GM19240 (cell line): ENCODE results near the gene PARP15.

Experiments
- DNase-seq: peaks from one replicate; pipeline ENCODE4 v3.0.0; 2011; ENCODE audit warnings: low spot score; ENCODE audit not compliant: insufficient read length

The PARP15 gene

GRCh38 chr3:122665226-122665786 is 87.9 kb downstream of the PARP15 start:
- DNase-seq, result no peak

DNA sequence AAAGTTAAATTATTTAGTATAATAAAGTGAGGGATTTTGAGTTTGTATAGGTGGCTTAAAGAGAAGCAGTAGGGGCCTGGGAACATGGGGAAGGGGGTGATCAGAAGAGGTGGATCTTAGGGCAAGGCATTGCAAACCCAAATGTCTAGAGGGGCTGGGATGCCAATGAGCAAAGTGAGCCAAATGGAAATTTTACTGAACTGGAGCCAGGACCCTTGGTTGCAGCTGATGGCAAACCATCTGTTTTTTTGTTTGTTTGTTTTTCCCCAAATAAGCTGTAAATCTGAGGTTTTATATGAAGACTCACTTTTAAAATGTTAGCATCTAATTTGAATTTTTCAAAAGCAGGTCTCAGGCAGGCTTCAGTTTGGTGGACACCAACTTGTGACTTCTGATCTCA is 88.4 kb downstream of the PARP15 start:
- no peak for DNase-seq

DNA sequence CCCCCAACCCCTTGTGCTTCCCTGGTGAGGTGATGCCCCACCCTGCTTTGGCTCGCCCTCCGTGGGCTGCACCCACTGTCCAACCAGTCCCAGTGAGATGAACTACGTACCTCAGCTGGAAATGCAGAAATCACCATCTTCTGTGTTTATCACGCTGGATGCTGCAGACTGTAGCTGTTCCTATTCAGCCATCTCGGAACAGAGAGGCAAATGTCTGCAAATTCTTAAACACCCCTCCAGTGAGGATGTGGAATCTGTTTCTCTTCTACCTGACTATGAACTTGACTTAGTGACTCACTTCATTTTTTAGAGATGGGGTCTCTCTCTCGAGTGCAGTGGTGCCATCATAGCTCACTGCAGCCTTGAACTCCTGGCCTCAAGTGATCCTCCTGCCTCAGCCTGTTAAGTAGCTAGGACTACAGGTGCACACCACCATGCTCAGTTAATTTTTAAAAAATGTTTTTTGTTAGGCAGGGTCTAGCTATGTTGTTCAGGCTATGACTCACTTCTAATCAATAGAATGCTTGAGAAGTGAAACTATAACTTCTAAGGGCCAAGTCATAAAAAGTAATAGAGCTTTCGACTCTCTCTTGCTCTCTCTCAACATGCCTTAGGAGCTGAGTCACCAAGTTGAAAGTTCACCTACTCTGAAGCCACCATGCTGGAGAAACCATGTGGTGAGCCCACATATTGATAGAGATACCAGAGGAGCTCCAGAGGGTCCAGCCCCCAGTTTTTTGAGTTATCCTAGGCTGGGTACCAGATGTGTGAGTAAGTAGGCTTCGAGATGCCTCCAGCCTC is 91.7 kb downstream of the PARP15 start:
- DNase-seq, result no peak

- DNase-seq, result no peak
Observed at GRCh38 chr3:122671553-122671952, 94.1 kb downstream of the PARP15 start.

DNA sequence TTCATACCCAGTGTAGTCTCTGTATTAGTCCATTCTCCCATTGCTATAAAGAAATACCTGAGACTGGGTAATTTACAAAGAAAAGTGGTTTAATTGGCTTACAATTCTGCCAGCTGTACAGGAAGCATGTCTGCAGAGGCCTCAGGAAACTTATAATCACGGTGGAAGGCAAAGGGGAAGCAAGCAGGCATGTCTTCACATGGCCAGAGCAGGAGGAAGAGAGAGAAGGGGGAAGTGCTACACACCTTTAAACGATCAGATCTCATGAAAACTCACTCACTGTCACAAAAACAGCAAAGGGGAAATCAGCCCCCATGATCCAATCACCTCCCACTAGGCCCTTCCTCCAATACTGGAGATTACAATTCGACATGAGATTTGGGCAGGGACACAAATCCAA is 96.9 kb downstream of the PARP15 start:
- no peak for DNase-seq

- DNase-seq, result no peak
Observed at GRCh38 chr3:122676759-122677158, 99.3 kb downstream of the PARP15 start.

- no peak for DNase-seq
Observed at GRCh38 chr3:122677216-122677615, 99.8 kb downstream of the PARP15 start.

GRCh38 chr3:122678506-122678905 is 101.1 kb downstream of the PARP15 start:
- no peak for DNase-seq

- peak; percentile 33 for DNase-seq
Observed at GRCh38 chr3:122679085-122679881, 101.8 kb downstream of the PARP15 start.

DNA sequence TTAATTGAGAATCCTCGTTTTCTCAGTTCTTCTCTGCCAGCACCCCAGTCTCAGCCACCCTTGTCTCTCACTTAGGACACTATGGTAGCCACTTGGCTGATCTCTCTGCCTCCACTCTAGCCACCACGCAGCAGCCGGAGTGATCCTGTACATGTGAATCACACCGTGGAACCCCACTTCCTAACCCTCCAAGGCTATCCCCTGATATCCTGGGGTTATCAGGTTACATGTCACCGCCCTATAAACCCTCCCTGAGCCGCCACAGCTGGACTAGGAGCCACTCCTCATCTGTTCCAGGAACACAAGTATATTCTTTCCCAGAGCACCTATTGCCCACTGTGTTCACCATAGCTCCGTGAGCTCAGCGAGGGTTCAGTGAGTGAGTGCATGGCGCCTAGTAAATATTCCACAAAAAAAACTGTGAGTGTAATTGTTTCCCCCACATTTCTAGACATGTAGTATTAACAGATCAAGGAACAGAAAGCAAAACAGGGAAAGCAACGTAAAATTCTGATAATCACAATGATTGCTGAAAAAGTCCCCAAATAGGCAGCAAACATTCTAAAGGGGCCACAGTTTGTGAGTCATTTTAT is 102.5 kb downstream of the PARP15 start:
- DNase-seq, result no peak

GRCh38 chr3:122680475-122681283 is 103.2 kb downstream of the PARP15 start, which contains the start of gene PARP14:
PARP14 (plus strand) TSS chr3:122680839; CDS start chr3:122680884, 45 bp downstream.
- no peak for DNase-seq

DNA sequence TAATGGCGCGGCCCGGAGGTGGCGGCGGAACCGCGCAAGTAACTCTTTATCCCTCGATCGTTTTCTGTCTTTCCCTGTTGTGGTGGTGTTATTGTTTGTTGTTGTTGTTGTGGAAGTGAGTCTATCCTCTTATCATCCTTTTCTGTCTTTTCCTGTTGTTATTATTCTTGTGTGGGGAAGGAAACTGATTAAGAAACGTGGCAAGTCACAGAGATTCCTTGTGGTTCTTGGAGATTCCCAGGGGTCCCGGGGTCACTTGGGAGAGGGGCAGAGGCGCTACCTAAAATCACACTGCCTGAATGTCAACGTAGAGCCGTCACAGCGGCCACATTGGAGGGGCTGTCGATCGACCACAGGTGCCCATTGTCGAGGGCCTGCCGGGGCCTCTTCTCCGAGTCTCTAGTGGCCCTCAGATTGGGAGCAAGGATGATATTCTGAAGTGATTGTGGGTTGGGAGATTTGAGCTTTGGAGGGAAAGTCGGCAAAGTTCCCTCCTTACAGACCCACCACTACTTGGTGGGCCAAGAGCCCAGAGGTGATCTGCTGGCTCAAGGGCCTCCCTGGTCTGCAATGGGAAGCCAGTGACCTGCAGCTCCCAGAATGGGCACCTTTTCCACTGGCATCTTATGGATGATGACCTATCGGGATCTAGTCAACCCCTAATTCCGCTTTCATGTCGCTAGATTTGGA is 104.0 kb downstream of the PARP15 start:
- no peak for DNase-seq

- DNase-seq, result no peak
Observed at GRCh38 chr3:122681974-122682409, 104.5 kb downstream of the PARP15 start.

DNA sequence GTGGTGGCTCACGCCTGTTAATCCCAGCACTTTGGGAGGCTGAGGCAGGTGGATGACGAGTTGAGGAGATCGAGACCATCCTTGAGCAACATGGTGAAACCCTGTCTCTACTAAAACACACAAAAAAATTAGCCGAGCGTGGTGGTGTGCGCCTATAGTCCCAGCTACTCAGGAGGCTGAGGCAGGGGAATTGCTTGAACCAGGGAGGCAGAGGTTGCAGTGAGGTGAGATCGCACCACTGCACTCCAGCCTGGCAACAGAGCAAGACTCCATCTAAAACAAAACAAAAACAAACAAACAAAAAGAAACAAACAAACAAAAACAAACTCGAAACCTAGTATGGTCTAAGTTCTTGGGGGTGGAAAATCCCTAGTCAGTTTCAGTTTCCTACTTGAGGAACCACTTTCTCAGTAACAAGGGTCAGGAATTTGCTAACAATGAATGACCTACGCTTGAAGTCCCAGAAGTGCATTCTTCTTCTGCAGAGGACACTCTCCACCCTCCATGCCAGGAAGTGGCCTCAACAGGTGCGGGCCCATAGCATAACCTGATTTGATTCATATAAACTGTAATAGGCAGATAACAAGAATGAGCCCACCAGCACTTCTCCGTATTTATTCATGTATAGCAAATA is 105.4 kb downstream of the PARP15 start:
- DNase-seq, result peak; percentile 17

GRCh38 chr3:122687298-122687697 is 109.8 kb downstream of the PARP15 start:
- no peak for DNase-seq
